Lower lobe of right lung (tissue), 2 donors: ENCODE measurements around the gene GPR52. TPM values are rescaled to one million over a fixed set of nuclear protein-coding genes. Genes with fewer than 3 reads are reported as not detected.

ENCODE experiments used
- ATAC-seq, 2 donors: fragments of 200-7000 bp; cut with Tn5 transposase; one replicate each; pipeline ENCODE4 v1.9.1; 2020 to 2022; ENCODE audit warnings: mild to moderate bottlenecking in 2 of 2, moderate library complexity in 2 of 2
- DNase-seq: peaks from one replicate; pipeline ENCODE4 v3.0.0-alpha.2; 2020
- H3K27ac ChIP-seq: fragments of 200-600 bp; one replicate; pipeline ENCODE4 v1.8.0; 2022
- H3K27me3 ChIP-seq: fragments of 200-600 bp; one replicate; pipeline ENCODE4 v1.8.0; 2022; ENCODE audit warnings: low read depth
- H3K36me3 ChIP-seq: fragments of 200-600 bp; one replicate; pipeline ENCODE4 v1.8.0; 2022; ENCODE audit warnings: mild to moderate bottlenecking
- H3K4me1 ChIP-seq: fragments of 200-600 bp; one replicate; pipeline ENCODE4 v1.8.0; 2022
- H3K4me3 ChIP-seq: fragments of 200-600 bp; one replicate; pipeline ENCODE4 v1.8.0; 2022; ENCODE audit warnings: mild to moderate bottlenecking
- H3K9me3 ChIP-seq: fragments of 200-600 bp; one replicate; pipeline ENCODE4 v1.8.0; 2022
- CTCF ChIP-seq: fragments of 200-600 bp; IDR thresholded peaks from one replicate; pipeline ENCODE4 v1.8.0; 2022; ENCODE audit warnings: antibody characterized with exemption, mild to moderate bottlenecking
- intact Hi-C: fragments of 100-400 bp; cut with DNase I; formaldehyde crosslinking; loops from one replicate; pipeline ENCODE4 v1.11.0; 2022
- total RNA-seq: library from RNA; stranded (reverse); fragmentation: NEBNext Ultra II Directional; extraction: Animal tissue kit (Norgen Biotek cat#: 25700); gene quantifications from one replicate; pipeline ENCODE4 v1.2.1, GENCODE V29; 2021
- donor health status: DM: no; HTN: yes; CAD: no; lungs with severe emphysema.

Gene GPR52
- total RNA-seq, 1 donor from 2014 or later = 2.6 TPM

GRCh38 chr1:174415506-174415905, 32.3 kb upstream of the GPR52 start:
- intact Hi-C loops = no loop called here
- ATAC-seq = no peak
- H3K27me3 ChIP-seq = no peaks in the 10 kb centered on the region
- TF ChIP-seq CTCF = no peak
- DNase-seq = no peak
- H3K36me3 ChIP-seq = no peaks in the 10 kb centered on the region
- H3K27ac ChIP-seq = no peak overlapping the region
- no peaks in the 10 kb centered on the region for H3K9me3 ChIP-seq
- no peaks in the 10 kb centered on the region for H3K4me1 ChIP-seq
- H3K4me3 ChIP-seq = no peak overlapping the region

- no peak for TF ChIP-seq CTCF
- intact Hi-C loops = no loop called here
- DNase-seq = no peak
Observed at GRCh38 chr1:174417921-174418320, 29.8 kb upstream of the GPR52 start.

GRCh38 chr1:174425121-174425520, 22.6 kb upstream of the GPR52 start:
- TF ChIP-seq CTCF = no peak
- Histone ChIP-seq H3K4me3 (no peak overlapping the region), H3K27me3 (no peaks in the 10 kb centered on the region), H3K9me3 (no peaks in the 10 kb centered on the region), H3K4me1 (no peaks in the 10 kb centered on the region), H3K36me3 (no peaks in the 10 kb centered on the region), H3K27ac (no peak overlapping the region)
- no peak for ATAC-seq
- intact Hi-C loops = no loop called here
- no peak for DNase-seq

More at GRCh38 chr1:174417921-174418320, 29.8 kb upstream of the GPR52 start:
- H3K36me3 ChIP-seq = no peaks in the 10 kb centered on the region
- no peak overlapping the region for H3K4me3 ChIP-seq
- no peak overlapping the region for H3K27ac ChIP-seq
- no peaks in the 10 kb centered on the region for H3K4me1 ChIP-seq
- ATAC-seq = no peak
- no peaks in the 10 kb centered on the region for H3K9me3 ChIP-seq
- H3K27me3 ChIP-seq = no peaks in the 10 kb centered on the region

GRCh38 chr1:174426153-174426552, 21.6 kb upstream of the GPR52 start:
- ATAC-seq = no peak
- Histone ChIP-seq H3K4me1 (no peaks in the 10 kb centered on the region), H3K27ac (no peak overlapping the region), H3K36me3 (no peaks in the 10 kb centered on the region), H3K9me3 (no peaks in the 10 kb centered on the region), H3K27me3 (no peaks in the 10 kb centered on the region), H3K4me3 (no peak overlapping the region)
- no peak for TF ChIP-seq CTCF
- no peak for DNase-seq
- intact Hi-C loops = no loop called here

GRCh38 chr1:174428033-174428432, 19.7 kb upstream of the GPR52 start:
- intact Hi-C loops = no loop called here
- Histone ChIP-seq H3K27me3 (no peaks in the 10 kb centered on the region), H3K4me3 (no peak overlapping the region), H3K27ac (no peak overlapping the region), H3K4me1 (no peaks in the 10 kb centered on the region), H3K9me3 (no peaks in the 10 kb centered on the region), H3K36me3 (no peaks in the 10 kb centered on the region)
- no peak for TF ChIP-seq CTCF
- ATAC-seq (no peak), DNase-seq (no peak)

- H3K27ac ChIP-seq = no peak overlapping the region
- intact Hi-C loops = no loop called here
- H3K4me3 ChIP-seq = no peak overlapping the region
- no peaks in the 10 kb centered on the region for H3K36me3 ChIP-seq
- DNase-seq = no peak
- no peaks in the 10 kb centered on the region for H3K9me3 ChIP-seq
- H3K27me3 ChIP-seq = no peaks in the 10 kb centered on the region
- no peak for ATAC-seq
- no peaks in the 10 kb centered on the region for H3K4me1 ChIP-seq
- TF ChIP-seq CTCF = no peak
Observed at GRCh38 chr1:174428739-174429138, 19.0 kb upstream of the GPR52 start.
